Upper lobe of left lung (tissue), 6 donors: ENCODE results near the gene ABCB11. TPM values are rescaled to one million over a fixed set of nuclear protein-coding genes. Genes with fewer than 3 reads are reported as not detected.

Source experiments
- ATAC-seq, 2 donors: fragments of 200-7000 bp; cut with Tn5 transposase; one replicate each; pipeline ENCODE4 v1.9.1; 2022; ENCODE audit warnings: mild to moderate bottlenecking in 2 of 2, moderate library complexity in 2 of 2; ENCODE audit not compliant: low FRiP score in 2 of 2
- DNase-seq, 2 donors: peaks; one replicate each; pipeline ENCODE4 v3.0.0-alpha.2; 2019 to 2020
- H3K27ac ChIP-seq, 4 donors: fragments of 200-600 bp; sonication (generic); one replicate each; pipeline ENCODE4 v1.5.1; 2016 to 2019
- H3K27me3 ChIP-seq, 4 donors: fragments of 200-600 bp; sonication (generic); one replicate each; pipeline ENCODE4 v1.5.1; 2017 to 2019
- H3K36me3 ChIP-seq, 4 donors: fragments of 200-600 bp; sonication (generic); one replicate each; pipeline ENCODE4 v1.5.1; 2016 to 2019
- H3K4me1 ChIP-seq, 4 donors: fragments of 200-600 bp; sonication (generic); one replicate each; pipeline ENCODE4 v1.5.1; 2018 to 2019
- H3K4me3 ChIP-seq, 4 donors: fragments of 200-600 bp; sonication (generic); one replicate each; pipeline ENCODE4 v1.5.1; 2017 to 2019; ENCODE audit warnings: mild to moderate bottlenecking in 2 of 4, moderate library complexity in 1 of 4
- H3K9me3 ChIP-seq, 4 donors: fragments of 200-600 bp; sonication (generic); one replicate each; pipeline ENCODE4 v1.5.1; 2018 to 2019
- EP300 ChIP-seq, 4 donors: sonication (generic); formaldehyde crosslinking; IDR thresholded peaks; one replicate each; pipeline ENCODE4 v1.5.1; 2017; ENCODE audit warnings: antibody characterized with exemption in 4 of 4, control low read depth in 2 of 4
- POLR2A ChIP-seq, 4 donors: fragments of 450-650 bp; IDR thresholded peaks; one replicate each; pipeline ENCODE4 v1.5.1; 2016 to 2017; ENCODE audit warnings: antibody characterized with exemption in 4 of 4, mild to moderate bottlenecking in 2 of 4
- POLR2AphosphoS5 ChIP-seq, 2 donors: sonication (generic); formaldehyde crosslinking; IDR thresholded peaks; one replicate each; pipeline ENCODE4 v1.5.1; 2017; ENCODE audit warnings: antibody characterized with exemption in 2 of 2
- WGBS, 2 donors: methylation state at CpG; one replicate each; pipeline ENCODE4 v1.1.5; 2017 to 2018; 5-methylcytosine and 5-hydroxymethylcytosine counted together
- total RNA-seq, 6 donors: library from RNA; depleted of rRNA in 4 of 6; stranded (reverse); fragments of >200 nt in 4 of 6; gene quantifications; one replicate each; pipeline versions ENCODE4 v1.1.0 to v1.2.1, GENCODE V29; 2016 to 2021
- TF ChIP-seq, protein P1 (sequence below), 6 experiments: fragments of 450-650 bp in 4 of 6; fragments of 200-600 bp in 2 of 6; sonication (generic) in 2 of 6; IDR thresholded peaks; one replicate each; pipeline ENCODE4 v1.5.1; 2016 to 2019; ENCODE audit warnings: antibody characterized with exemption in 6 of 6
- donor health status: DM: no; HTN: no; CAD: no; lungs with moderate emphysema.
- donor health status: DM: no; HTN: yes; CAD: no; lungs with severe emphysema.

Gene ABCB11
- total RNA-seq, 6 donors from 2014 or later, result 0.03 to 3.6 TPM; not detected in 4

DNA sequence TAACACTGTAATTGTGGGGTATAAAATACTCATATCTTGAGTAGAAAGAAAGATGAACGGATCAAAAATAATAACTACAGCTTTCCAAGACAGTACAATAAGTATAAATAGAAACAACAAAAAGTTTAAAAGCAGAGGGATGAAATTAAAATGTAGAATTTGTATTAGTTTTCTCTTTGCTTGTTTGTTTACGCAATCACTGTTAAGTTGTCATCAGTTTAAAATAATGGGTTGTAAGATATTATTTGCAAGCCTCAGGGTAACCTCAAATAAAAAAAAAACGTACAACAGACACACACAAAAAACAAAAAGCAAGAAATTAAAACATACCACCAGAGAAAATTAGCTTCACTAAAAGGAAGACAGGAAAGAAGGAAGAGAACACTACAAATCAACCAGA, 18.0 kb upstream of the ABCB11 start:
- TF ChIP-seq, protein P1, sequence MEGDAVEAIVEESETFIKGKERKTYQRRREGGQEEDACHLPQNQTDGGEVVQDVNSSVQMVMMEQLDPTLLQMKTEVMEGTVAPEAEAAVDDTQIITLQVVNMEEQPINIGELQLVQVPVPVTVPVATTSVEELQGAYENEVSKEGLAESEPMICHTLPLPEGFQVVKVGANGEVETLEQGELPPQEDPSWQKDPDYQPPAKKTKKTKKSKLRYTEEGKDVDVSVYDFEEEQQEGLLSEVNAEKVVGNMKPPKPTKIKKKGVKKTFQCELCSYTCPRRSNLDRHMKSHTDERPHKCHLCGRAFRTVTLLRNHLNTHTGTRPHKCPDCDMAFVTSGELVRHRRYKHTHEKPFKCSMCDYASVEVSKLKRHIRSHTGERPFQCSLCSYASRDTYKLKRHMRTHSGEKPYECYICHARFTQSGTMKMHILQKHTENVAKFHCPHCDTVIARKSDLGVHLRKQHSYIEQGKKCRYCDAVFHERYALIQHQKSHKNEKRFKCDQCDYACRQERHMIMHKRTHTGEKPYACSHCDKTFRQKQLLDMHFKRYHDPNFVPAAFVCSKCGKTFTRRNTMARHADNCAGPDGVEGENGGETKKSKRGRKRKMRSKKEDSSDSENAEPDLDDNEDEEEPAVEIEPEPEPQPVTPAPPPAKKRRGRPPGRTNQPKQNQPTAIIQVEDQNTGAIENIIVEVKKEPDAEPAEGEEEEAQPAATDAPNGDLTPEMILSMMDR (IDR thresholded peaks at IDR 0.05), result no peak
- TF ChIP-seq POLR2AphosphoS5 (IDR thresholded peaks at IDR 0.05), result no peak
- no peak for TF ChIP-seq EP300 (IDR thresholded peaks at IDR 0.05)
- TF ChIP-seq POLR2A (IDR thresholded peaks at IDR 0.05), result no peak
- H3K27me3 ChIP-seq, result no peaks in the 10 kb centered on the region
- DNase-seq, result no peak
- WGBS, 2 donors, result 64 to 73% methylated on average over 3 of the region's 3 CpGs
- peaks cover 0 to 3% (median under 1%) of the 10 kb centered on the region in 4 donors for H3K9me3 ChIP-seq
- ATAC-seq, result no peak
- no peak overlapping the region for H3K4me3 ChIP-seq
- H3K27ac ChIP-seq, result no peak overlapping the region
- H3K36me3 ChIP-seq, result no peaks in the 10 kb centered on the region
- H3K4me1 ChIP-seq, result no peaks in the 10 kb centered on the region

DNA sequence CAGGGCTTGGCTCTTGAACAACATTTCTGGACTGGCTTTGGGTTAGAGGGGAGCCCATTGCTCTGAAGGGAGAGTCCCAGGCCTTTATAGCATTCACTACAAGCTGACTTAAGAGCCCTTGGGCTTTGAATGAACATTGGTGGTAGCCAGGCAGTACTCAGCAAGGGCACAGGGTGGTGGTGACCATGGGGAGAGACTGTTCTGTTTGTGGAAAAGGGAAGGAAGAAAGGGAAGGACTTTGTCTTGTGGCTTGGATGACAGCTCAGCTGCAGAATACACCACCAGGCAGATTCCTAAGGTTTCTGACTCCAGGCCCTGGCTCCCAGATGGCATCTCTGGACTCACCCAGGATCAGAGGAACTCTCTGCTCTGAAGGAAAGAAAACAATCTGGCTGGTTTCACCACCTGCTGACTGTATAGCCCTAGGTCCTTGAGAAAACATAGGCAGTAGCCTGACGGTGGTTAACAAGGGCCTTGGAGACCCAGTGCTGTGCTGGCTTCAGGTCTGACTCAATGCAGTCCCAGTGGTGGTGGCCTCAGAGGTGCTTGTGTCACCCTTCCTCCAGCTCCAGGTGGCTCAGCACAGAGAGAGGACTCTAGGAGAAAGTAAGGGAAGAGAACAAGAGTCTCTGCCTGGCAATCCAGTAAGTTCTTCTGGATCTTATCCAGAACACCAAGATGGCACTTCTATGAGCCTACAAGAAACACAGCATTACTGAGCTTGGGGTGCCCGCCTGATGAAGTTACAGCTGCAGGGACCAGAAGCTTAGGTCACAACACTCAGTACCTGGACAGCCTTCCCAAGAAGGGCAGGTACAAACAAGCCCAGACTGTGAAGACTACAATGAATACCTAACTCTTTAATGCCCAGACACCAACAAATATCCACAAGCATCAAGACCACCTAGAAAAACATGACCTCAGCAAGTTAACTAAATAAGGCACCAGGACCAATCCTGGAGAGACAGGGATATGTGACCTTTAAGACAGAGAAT, 16.4 kb upstream of the ABCB11 start:
- Histone ChIP-seq H3K27me3 (no peaks in the 10 kb centered on the region), H3K4me1 (no peaks in the 10 kb centered on the region), H3K4me3 (no peak overlapping the region), H3K36me3 (no peaks in the 10 kb centered on the region), H3K27ac (no peak overlapping the region), H3K9me3 (no peaks in the 10 kb centered on the region)
- ATAC-seq (peak in 1 of 2 donors; percentile 69), DNase-seq (no peak)
- TF ChIP-seq POLR2AphosphoS5 (IDR thresholded peaks at IDR 0.05) (no peak), EP300 (IDR thresholded peaks at IDR 0.05) (no peak), POLR2A (IDR thresholded peaks at IDR 0.05) (no peak)
- TF ChIP-seq, protein P1 (IDR thresholded peaks at IDR 0.05), result no peak
- WGBS, 2 donors, result 87 to 88% methylated on average over 2 of the region's 2 CpGs

DNA sequence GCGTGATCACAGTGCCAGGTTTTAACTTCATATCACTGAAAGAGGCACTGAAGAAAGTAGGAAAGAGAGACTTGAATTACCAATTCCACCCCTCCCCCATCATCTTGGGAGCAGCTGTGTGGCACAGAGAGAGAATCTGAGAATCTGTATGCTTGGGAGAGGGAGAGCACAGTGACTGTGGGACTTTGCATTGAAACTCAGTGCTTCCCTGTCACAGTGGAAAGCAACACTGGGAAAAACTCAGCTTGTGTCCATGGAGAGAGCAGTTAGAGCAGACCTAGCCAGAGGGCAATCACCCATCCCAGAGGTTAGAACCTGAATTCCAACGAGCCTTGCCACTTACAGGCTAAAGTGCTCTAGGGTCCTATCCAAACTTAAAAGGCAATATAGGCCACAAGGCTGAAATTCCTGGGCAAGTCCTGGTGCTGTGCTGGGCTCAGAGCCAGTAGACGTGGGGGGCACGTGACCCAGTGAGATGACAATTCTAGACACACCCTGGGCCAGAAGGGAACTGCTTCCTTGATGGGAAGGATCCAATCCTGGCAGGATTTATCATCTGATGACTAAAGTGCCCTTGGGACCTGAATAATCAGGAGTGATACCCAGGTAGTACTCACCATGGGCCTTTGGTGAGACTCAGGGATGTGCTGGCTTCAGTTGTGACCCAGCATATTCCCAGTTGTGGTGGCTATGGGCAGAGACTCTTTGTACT, 15.5 kb upstream of the ABCB11 start:
- WGBS, 2 donors, result 74 to 94% methylated on average over 1 to 4 of the region's 4 CpGs
- H3K9me3 ChIP-seq, result no peaks in the 10 kb centered on the region
- no peak overlapping the region for H3K27ac ChIP-seq
- ATAC-seq (no peak), DNase-seq (no peak)
- no peaks in the 10 kb centered on the region for H3K36me3 ChIP-seq
- H3K27me3 ChIP-seq, result no peaks in the 10 kb centered on the region
- no peaks in the 10 kb centered on the region for H3K4me1 ChIP-seq
- H3K4me3 ChIP-seq, result no peak overlapping the region
- TF ChIP-seq EP300 (IDR thresholded peaks at IDR 0.05), result no peak
- TF ChIP-seq, protein P1 (IDR thresholded peaks at IDR 0.05), result no peak
- no peak for TF ChIP-seq POLR2AphosphoS5 (IDR thresholded peaks at IDR 0.05)
- TF ChIP-seq POLR2A (IDR thresholded peaks at IDR 0.05), result no peak

DNA sequence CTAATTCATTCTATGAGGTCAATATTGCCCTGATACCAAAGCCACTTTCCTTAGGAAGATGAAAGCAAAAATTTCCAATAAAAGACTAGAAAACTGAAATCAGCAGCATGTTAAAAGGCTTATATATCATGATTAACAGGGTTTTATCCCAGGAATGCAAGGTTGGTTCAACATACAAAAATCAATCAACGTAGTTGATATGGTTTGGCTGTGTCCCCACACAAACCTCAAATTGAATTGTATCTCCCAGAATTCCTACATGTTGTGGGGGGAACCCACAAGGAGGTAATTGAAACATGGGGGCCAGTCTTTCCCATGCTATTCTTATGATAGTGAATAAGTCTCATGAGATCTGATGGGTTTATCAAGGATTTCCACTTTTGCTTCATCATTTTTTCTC, 11.7 kb upstream of the ABCB11 start:
- Histone ChIP-seq H3K4me3 (no peak overlapping the region), H3K4me1 (peaks cover 0 to 2% (median 0%) of the 10 kb centered on the region in 4 donors), H3K27ac (no peak overlapping the region), H3K36me3 (no peaks in the 10 kb centered on the region), H3K9me3 (no peaks in the 10 kb centered on the region), H3K27me3 (no peaks in the 10 kb centered on the region)
- ATAC-seq, result no peak
- TF ChIP-seq EP300 (IDR thresholded peaks at IDR 0.05), result no peak
- DNase-seq, result no peak
- whole genome bisulfite sequencing, 2 donors, result 88% methylated on average over 1 of the region's 1 CpG

DNA sequence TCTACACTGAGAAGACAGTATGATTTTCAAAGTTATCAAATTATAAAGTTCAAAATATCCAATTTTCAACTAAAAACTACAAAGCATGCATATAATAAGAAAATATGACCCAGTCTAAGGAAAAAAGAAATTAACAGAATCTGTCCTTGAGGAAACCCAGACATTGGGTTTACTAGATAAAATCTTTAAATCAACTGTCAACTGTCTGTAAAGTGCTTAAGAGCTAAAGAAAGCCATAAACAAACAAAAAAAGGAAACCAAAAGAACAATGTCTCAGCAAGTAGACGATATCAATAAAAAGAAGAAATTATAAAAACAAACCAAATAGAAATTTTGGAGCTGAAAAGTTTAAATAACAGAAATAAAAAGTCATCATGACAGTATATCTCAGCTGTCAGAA, 10.5 kb upstream of the ABCB11 start:
- no peak for TF ChIP-seq POLR2A (IDR thresholded peaks at IDR 0.05)
- TF ChIP-seq EP300 (IDR thresholded peaks at IDR 0.05), result no peak
- TF ChIP-seq, protein P1 (IDR thresholded peaks at IDR 0.05), result no peak
- no peak for TF ChIP-seq POLR2AphosphoS5 (IDR thresholded peaks at IDR 0.05)
- no peak for DNase-seq
- Histone ChIP-seq H3K4me3 (no peak overlapping the region), H3K27me3 (no peaks in the 10 kb centered on the region), H3K27ac (no peak overlapping the region), H3K9me3 (no peaks in the 10 kb centered on the region), H3K4me1 (peaks cover 0 to 5% (median 1%) of the 10 kb centered on the region in 4 donors), H3K36me3 (no peaks in the 10 kb centered on the region)
- no peak for ATAC-seq
- 48 to 56% methylated on average over 1 of the region's 1 CpG for WGBS, 2 donors
